Left cardiac atrium (tissue), 4 donors: ENCODE results near the gene STARD7. TPM values are rescaled to one million over a fixed set of nuclear protein-coding genes. Genes with fewer than 3 reads are reported as not detected.
A peak's percentile ranks its signal among the peaks of the same experiment; 100 is the strongest.
"Not testable (repeated sequence)": the region's sequence is repeated elsewhere in the genome, so short reads cannot be mapped to it uniquely, and the experiment has no call there.

ENCODE experiments used
- ATAC-seq, 2 donors: fragments of 200-7000 bp; cut with Tn5 transposase; one replicate each; pipeline ENCODE4 v1.9.1; 2020; ENCODE audit warnings: mild to moderate bottlenecking in 2 of 2, moderate library complexity in 2 of 2
- DNase-seq: peaks from one replicate; pipeline ENCODE4 v3.0.0-alpha.2; 2020
- intact Hi-C, 2 donors: fragments of 100-400 bp; cut with DNase I; formaldehyde crosslinking; loops; one replicate each; pipeline versions ENCODE4 v1.14.1 to v1.15.1; 2022 to 2023
- total RNA-seq, 2 donors: library from RNA; stranded (reverse); fragmentation: NEBNext Ultra II Directional; extraction: Animal tissue kit (Norgen Biotek cat#: 25700); gene quantifications; one replicate each; pipeline ENCODE4 v1.2.1, GENCODE V29; 2021
- donor health status: DM: no; HTN: yes; CAD: no.
- donor health status: DM: no; HTN: yes; CAD: no; lungs with severe emphysema.
- donor health status: DM: yes; HTN: yes; CAD: no.
- donor health status: Dilated cardiomyopathy.

STARD7 gene
- total RNA-seq, 2 donors from 2014 or later, result 135 to 185 TPM

DNA sequence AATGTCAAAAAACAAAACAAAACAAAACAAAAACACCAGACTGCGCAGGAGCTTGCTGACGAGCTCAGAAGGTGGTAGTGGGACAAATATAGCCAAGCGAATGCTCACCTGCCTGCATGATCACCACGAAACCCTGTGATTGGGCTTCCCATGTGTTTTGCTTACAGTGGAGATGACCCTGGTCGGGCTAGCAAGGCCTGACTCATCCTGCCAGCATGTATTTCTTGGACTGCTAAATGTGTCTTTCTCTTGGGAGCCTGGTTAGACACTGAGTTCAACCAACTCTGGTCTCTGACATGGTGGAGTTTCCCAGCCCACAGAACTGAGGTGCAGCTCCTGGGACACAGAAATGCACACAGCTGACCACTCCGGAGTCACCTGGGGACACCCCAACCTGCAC is 32.7 kb downstream of the STARD7 start:
- peak in 1 of 2 donors; percentile 39 for ATAC-seq
- intact Hi-C loops, result no loop called here
- DNase-seq, result no peak

GRCh38 chr2:96174251-96175144 is 34.1 kb downstream of the STARD7 start:
- peak; percentile 79 for DNase-seq
- intact Hi-C loops, result no loop called here
- ATAC-seq, result peak; percentile 88 to 90

DNA sequence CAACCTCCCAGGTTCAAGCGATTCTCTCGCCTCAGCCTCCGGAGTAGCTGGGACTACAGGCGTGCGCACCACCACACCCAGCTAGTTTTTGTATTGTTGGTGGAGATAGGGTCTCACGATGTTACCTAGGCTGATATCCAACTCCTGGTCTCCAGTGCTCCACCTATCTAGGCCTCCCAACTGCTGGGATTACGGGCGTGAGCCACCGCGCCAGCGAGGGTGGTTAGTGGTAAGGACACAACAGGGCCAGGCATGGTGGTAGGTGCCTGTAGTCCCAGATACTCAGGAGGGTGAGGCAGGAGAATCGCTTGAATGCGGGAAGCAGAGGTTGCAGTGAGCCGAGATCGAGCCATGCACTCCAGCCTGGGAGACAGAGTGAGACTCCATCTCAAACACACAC is 36.8 kb downstream of the STARD7 start:
- no peak for ATAC-seq
- intact Hi-C loops, result no loop called here
- DNase-seq, result no peak

- ATAC-seq (no peak), DNase-seq (no peak)
- intact Hi-C loops, result no loop called here
These were observed 38.0 kb downstream of the STARD7 start for GRCh38 chr2:96170626-96171025.

- ATAC-seq (no peak), DNase-seq (no peak)
- intact Hi-C loops, result no loop called here
These were observed 38.6 kb downstream of the STARD7 start for GRCh38 chr2:96169868-96170507.

DNA sequence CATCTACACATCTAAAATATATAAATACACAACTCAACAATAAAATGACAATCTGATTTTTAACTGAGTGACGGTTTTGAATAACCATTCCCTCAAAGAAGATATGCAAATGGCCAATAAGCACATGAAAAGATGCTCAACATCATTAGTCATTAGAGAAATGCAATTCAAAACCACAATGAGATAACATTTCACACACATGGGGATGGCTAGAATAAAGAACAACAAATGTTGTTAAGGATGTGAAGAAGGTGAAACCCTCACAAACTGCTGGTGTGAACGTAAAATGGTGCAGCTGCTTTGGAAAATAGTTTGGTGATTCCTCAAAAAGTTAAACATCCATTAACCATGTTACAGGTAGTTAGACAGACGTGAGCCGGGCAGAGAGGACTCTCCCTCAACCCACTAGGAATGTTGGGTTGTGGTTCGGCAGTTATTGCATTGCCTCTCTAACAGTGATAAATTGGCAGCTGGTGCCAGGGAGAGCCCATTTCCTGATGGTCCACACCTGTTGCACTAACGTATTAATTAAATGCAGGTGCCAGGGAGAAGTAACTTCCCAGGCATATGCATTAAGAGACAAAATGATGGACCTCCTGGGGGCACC is 41.1 kb downstream of the STARD7 start:
- intact Hi-C loops, result no loop called here
- ATAC-seq (no peak), DNase-seq (no peak)

DNA sequence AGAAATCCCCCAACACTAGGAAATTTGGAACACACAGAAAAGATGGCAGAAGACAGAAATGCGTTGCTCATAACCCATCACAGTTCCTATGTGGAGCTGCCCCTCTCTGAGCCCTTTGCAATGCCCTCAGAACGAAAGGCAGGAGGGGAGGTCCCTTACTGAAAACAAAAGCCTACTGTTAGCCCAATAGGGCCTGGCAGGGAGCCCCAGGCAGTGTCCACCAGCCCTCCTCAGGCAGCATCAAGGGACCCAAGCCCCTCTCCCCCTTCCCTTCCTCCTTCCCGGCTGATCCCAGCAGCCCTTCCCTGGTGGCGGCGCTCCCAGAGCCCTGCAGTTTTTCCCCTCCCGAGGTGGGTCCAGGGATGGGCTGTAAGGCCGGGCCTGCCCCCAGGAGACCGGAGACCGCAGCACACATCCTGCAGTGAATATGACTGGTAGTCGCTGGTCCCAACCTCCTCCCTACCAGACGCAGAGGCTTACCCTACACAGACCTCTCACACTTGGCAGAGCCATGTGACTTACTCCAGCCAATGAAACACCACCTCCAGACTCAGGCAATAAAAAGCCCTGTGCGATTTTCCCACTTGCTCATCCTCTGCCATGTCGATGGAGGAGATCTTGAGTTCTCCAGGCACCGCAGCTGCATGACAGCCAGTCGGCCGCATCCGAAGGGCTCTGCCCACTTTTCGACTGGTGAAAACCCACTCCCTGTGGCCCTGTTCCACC is 44.0 kb downstream of the STARD7 start:
- ATAC-seq (peak; percentile 59 to 62), DNase-seq (no peak)
- intact Hi-C loops, result no loop called here

GRCh38 chr2:96163768-96164429 is 44.7 kb downstream of the STARD7 start:
- DNase-seq, result no peak
- intact Hi-C loops, result no loop called here
- ATAC-seq, result peak in 1 of 2 donors; percentile 51

GRCh38 chr2:96163415-96163767 is 45.2 kb downstream of the STARD7 start:
- ATAC-seq (no peak), DNase-seq (no peak)
- intact Hi-C loops, result no loop called here

DNA sequence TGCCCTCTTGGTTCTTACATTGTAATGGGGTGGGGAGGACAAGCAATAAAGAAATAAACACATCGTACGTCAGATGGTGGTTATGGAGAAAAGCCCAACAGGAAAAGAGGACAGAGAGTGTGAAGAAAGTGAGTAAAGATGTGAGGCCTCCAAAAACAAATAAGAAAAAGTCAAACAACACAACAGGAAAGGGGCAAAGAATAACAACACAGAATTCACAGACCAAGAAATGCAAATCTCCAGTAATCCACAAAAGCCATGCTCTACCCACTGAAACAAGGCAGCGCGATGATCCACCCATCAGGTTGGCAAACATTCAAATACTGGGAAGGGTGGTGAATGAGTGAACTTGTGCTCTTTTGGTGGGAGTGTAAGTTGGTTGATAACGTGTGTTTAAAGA is 46.7 kb downstream of the STARD7 start:
- DNase-seq (no peak), ATAC-seq (peak in 1 of 2 donors; percentile 50)
- intact Hi-C loops, result no loop called here

GRCh38 chr2:96160366-96160765 is 48.3 kb downstream of the STARD7 start:
- ATAC-seq, DNase-seq, intact Hi-C loops: not testable (repeated sequence)

DNA sequence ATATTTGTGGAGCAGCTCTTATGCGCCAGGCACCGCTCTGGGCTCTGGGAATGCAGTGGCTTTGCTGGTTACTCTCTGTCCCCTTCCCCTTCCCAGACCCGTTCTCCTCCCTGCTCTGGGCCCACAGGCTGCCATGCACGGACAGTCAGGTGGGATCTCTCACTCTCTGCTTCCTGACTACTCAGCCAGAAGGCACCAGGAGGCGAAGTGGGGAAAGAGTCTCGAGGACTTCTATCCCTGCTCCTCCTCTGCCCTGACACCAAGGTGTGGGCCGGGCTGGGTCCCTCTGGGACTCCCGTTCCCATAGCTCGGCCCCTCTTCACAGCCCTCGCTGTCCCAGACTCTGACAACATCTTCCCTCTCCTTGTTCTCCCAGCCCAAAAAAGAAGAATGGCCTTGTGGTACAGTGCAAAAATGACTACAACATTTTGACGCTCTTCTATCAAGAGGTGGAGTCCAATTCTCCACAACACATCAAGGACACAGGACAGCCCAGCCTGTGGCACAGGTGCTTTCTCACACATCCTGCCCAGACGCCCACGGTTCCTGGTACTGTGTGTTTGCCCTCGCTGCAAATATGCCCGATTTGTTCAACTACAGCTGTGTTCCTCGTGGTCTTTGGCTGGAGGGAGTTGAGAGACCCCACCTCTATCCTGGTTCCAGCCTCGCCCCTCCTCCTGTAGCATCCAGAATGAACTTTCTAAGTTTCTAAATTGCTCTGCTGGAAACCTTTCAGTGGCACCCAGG is 49.4 kb downstream of the STARD7 start:
- intact Hi-C loops, result no loop called here
- no peak for ATAC-seq
- no peak for DNase-seq

- ATAC-seq, result no peak
- intact Hi-C loops, result no loop called here
- no peak for DNase-seq
These were observed 50.1 kb downstream of the STARD7 start for GRCh38 chr2:96158554-96158940.

DNA sequence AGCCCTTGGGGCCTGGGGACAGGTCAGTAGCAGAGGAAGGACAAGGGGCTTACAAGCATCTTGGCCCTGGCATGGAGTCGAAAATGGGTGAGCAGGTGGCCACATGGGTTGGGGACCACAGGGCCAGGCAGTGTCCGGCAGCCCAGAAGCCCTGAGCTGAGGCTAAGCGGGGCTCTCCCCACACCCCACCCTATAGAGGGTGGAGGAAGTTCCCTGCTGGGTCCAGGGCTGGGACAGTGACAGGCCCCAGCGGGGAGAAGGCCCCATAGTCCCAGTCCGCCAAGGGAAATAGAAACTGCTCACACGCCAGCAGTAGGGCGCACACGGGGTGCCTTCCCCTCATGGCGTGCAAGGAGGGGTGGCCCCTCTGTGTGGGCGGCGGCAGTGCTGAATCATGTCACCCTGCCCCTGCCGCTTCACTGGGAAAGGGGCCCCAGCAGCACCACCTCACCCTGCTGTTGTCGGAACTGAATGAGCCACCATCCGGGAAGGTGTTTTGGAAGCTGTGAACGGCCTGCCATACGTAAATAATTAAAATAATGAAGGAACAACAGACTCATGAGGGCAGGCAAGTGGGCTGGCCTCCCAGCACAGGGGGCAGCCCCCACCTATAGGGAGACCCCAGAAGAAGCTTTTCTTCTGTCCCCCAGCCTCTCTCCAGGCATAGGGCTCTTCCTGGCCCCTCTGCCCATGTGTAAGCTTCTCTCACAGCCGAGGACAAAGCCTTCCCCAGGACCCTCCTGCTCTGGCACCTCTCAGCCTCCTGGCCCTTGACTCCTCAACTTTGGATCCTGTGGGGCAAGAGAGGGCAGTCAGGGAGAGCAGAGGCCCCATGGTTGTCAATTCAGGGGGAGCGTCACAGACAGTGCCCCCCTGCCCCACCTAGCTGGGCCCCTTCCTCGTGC is 50.7 kb downstream of the STARD7 start:
- peak in 1 of 2 donors; percentile 38 for ATAC-seq
- intact Hi-C loops, result no loop called here
- no peak for DNase-seq

DNA sequence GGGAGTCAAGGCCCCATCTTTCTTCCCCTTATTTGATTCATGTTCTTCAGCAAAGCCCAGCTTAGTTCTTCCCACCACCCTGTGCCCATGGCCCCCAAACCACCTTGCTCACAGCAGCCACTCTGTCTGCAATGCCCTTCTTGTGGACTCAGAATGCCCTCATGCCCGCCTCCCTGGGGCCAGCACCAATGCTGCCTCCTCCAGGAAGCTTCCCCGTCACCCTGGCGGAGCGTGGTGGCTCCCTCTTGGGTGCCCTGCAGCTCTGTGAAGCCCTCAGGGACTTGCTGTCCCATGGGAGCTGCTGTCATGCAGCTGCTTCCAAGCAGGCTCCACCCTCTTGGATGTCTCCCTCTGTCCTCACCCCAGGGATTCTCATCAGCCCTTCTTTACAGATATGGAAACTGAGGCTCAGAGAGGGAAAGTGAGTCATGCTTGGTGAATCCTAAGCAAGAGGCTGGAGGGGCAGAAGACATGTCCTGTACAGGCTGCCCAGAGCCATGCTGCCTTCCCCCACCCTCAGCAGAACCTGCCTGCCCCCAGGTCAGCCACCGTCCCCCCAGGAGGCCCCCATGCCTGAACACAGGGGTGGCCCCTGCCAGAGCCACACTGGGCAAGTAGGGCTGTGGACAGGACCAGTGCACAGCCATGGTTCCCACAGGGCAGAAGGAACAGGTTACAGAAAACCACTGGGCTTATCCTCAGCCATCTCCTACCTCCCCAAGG is 51.5 kb downstream of the STARD7 start:
- intact Hi-C loops, result no loop called here
- DNase-seq (no peak), ATAC-seq (no peak)

DNA sequence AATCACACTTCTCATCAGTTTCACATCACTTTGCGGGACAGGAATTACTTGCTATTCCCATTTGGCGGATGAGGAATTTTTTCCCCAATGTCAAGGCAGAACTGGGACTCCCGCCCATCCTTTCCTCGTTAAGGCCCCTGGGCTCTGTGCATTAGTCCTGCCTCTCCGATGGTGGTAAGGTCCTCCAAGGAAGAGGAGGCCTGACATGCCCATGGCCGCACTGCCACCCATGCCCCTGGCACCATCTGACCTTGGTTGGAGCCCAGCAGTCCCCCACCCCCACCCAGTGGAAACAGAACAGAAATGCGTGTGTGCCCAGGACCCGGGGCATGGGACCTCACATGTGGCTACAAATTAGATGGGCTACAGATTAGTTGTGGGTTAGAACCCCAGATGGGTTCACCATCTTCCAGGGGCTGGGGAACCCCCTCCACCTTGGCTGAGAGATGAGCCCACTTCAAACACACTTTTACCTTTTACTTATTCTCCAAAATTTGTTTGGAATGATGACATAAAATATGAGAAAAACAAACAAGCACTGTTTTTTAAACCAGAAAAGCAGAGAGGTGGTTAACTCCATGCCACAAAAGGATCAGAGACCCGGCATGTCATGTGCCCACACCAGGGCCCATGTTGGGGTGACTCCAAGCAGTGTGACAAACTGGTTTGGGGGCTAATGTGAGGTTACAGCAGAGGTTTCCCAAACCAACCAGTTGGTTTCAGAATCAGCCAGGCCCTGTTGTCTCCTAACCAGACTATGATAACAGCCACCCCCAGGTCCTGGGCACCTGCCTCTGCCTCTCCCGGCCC is 52.4 kb downstream of the STARD7 start:
- ATAC-seq, result no peak
- DNase-seq, result no peak
- intact Hi-C loops, result no loop called here
